Stimulated activated naive CD8-positive, alpha-beta T cell treated with anti-CD3 and anti-CD28 coated beads, Interleukin-15, amount 100 ng/mL, for 72 hours (primary cell): ENCODE data around the gene FCRLA.
"Not testable (repeated sequence)": the region's sequence is repeated elsewhere in the genome, so short reads cannot be mapped to it uniquely, and the experiment has no call there.

ENCODE experiments used
- ATAC-seq: fragments of 150-1000 bp; cut with Tn5 transposase; 2 replicates; pipeline ENCODE4 v1.10.0; 2021; ENCODE audit warnings: mild to moderate bottlenecking, moderate library complexity
- DNase-seq, 2 donors: peaks; one replicate each; pipeline ENCODE4 v3.0.0; 2021 to 2022
- H3K27ac Mint-ChIP-seq, 2 donors: one replicate each; pipeline ENCODE4 v1.8.0; 2022; ENCODE audit warnings: mild to moderate bottlenecking in 2 of 2, mixed read lengths in 2 of 2, moderate library complexity in 2 of 2
- H3K27me3 Mint-ChIP-seq: one replicate; pipeline ENCODE4 v1.8.0; 2022; ENCODE audit warnings: mixed read lengths
- H3K4me1 Mint-ChIP-seq: one replicate; pipeline ENCODE4 v1.8.0; 2022; ENCODE audit warnings: mild to moderate bottlenecking, mixed read lengths
- H3K4me3 Mint-ChIP-seq, 2 donors: one replicate each; pipeline ENCODE4 v1.8.0; 2022; ENCODE audit warnings: mild to moderate bottlenecking in 2 of 2, mixed read lengths in 2 of 2, moderate library complexity in 1 of 2
- H3K9me3 Mint-ChIP-seq, 2 donors: one replicate each; pipeline ENCODE4 v1.8.0; 2022; ENCODE audit warnings: mixed read lengths in 2 of 2

Gene FCRLA

GRCh38 chr1:161706482-161707347 is at the start of gene FCRLA:
Gene FCRLA, plus strand, starts transcription at chr1:161707229. Its CDS starts 36 bp downstream, at chr1:161707265.
- ATAC-seq (peak; percentile 68), DNase-seq (no peak)
- H3K27me3 Mint-ChIP-seq: peaks cover 18% of the 10 kb centered on the region
- H3K4me3 Mint-ChIP-seq: no peak within 1 kb of the TSS
- no peak within 1 kb of the TSS for H3K27ac Mint-ChIP-seq
- no peaks in the 10 kb centered on the region for H3K4me1 Mint-ChIP-seq
- no peaks in the 10 kb centered on the region for H3K9me3 Mint-ChIP-seq

DNA sequence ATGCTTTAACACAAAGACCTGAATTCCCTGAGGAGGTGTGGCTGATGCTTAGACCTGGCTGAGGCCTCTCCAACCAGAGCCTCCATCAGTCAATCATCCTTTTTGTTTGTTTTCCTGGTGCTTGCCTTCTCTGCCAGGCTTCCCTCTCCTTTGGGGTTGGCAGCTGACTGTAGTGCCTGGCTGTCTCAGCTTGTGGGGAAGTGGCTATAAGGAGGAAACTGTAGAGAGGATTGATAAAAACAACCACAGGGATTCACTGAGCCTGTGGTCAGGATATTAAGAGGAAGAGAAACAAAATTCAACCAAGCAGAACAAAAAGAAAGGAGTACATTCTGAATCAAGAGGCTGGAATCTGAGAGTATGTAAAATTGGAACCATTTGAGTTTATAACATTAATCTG is 48.5 kb upstream of the FCRLA start:
- not testable (repeated sequence) for H3K4me3 Mint-ChIP-seq, H3K27ac Mint-ChIP-seq, H3K9me3 Mint-ChIP-seq, ATAC-seq, H3K4me1 Mint-ChIP-seq, H3K27me3 Mint-ChIP-seq, DNase-seq

GRCh38 chr1:161661660-161662311 is 45.2 kb upstream of the FCRLA start:
- H3K4me1 Mint-ChIP-seq, H3K27ac Mint-ChIP-seq, H3K4me3 Mint-ChIP-seq, DNase-seq, H3K27me3 Mint-ChIP-seq, H3K9me3 Mint-ChIP-seq: not testable (repeated sequence)
- peak; percentile 67 for ATAC-seq

GRCh38 chr1:161662684-161663339 is 44.2 kb upstream of the FCRLA start, which contains the start of gene FCGR2B:
Gene FCGR2B, plus strand, starts transcription at chr1:161663143. Its CDS starts 99 bp downstream, at chr1:161663242.
- H3K4me3 Mint-ChIP-seq, H3K4me1 Mint-ChIP-seq, ATAC-seq, DNase-seq, H3K27ac Mint-ChIP-seq, H3K9me3 Mint-ChIP-seq, H3K27me3 Mint-ChIP-seq: not testable (repeated sequence)

DNA sequence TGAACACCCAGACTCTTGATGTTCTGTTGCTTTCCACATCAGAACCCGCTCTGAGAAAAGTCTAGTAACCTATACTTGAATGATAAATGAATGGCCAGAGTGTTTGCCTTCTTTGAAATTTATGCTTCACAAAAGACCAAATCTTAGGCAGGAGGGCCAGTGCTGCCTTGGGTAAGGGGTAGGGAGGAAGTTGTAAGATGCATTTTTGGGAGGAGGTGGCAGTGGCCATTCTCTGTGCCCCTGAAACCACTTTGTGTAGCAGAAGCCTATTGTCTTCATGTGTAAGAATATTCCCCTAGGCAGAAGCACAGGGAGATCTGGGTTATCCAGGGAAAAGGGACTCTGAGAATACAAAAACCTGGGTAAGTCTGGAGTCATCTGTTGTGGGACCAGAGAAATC is 43.5 kb upstream of the FCRLA start:
- H3K4me1 Mint-ChIP-seq, H3K27ac Mint-ChIP-seq, H3K4me3 Mint-ChIP-seq, ATAC-seq, DNase-seq, H3K9me3 Mint-ChIP-seq, H3K27me3 Mint-ChIP-seq: not testable (repeated sequence)

- H3K27ac Mint-ChIP-seq, ATAC-seq, H3K27me3 Mint-ChIP-seq, H3K4me1 Mint-ChIP-seq, H3K9me3 Mint-ChIP-seq, H3K4me3 Mint-ChIP-seq, DNase-seq: not testable (repeated sequence)
Measured at GRCh38 chr1:161664689-161665088, 42.3 kb upstream of the FCRLA start.

- Mint-ChIP-seq H3K4me3 (peak overlapping the region in 1 of 2 donors; percentile 6), H3K4me1 (peaks cover 19% of the 10 kb centered on the region), H3K27ac (peak overlapping the region in 1 of 2 donors; percentile 12)
- DNase-seq, H3K9me3 Mint-ChIP-seq, H3K27me3 Mint-ChIP-seq: not testable (repeated sequence)
- ATAC-seq: peak; percentile 77
Measured at GRCh38 chr1:161671045-161672020, 35.7 kb upstream of the FCRLA start.

- not testable (repeated sequence) for H3K4me3 Mint-ChIP-seq, H3K9me3 Mint-ChIP-seq, H3K27ac Mint-ChIP-seq, DNase-seq, H3K27me3 Mint-ChIP-seq, ATAC-seq
- peaks cover 19% of the 10 kb centered on the region for H3K4me1 Mint-ChIP-seq
Measured at GRCh38 chr1:161673437-161673836, 33.6 kb upstream of the FCRLA start.

DNA sequence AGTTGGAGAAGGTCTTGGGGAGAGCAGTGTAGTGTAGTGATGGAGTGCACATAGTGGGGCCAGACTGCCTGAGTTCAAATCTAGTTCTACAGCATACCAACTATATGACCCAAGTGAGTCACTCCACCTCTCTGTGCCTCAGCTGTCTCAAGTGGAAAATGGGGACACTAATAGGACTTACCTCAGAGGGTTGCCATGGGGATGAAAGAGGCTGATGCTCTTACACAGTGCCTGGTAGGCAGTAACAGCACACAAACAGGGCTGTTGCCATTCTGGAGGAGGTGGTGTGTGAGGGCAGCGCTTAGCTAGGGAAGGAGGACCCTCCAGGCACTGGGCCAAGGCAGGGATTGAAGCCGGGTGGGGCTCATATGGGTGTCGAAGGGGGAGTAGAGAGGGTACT is 32.6 kb upstream of the FCRLA start:
- H3K27ac Mint-ChIP-seq, ATAC-seq, H3K4me3 Mint-ChIP-seq, H3K9me3 Mint-ChIP-seq, DNase-seq, H3K27me3 Mint-ChIP-seq: not testable (repeated sequence)
- H3K4me1 Mint-ChIP-seq: peaks cover 19% of the 10 kb centered on the region

- H3K27ac Mint-ChIP-seq: peak overlapping the region in 1 of 2 donors; percentile 27
- not testable (repeated sequence) for H3K27me3 Mint-ChIP-seq
Measured at GRCh38 chr1:161674908-161675307, 32.1 kb upstream of the FCRLA start.

DNA sequence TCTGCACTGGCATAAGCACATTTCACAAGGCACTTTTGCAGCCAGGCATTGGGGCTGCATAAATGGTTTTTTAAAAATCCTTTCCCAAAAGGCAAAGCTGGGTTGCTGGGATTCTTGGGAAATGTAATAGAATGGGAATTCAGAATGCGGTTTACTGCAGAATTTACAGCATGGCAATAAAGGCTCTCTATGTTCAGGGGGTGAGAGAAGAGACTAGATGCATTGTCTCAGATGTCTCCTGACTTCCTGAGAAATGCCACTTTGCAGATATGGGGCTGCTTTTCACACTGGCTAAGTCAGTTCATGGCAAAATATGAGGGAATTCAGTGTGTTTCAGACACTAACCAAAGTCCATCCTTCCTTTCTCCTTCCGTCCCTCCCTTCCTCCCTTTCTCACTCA is 30.6 kb upstream of the FCRLA start:
- ATAC-seq (no peak), DNase-seq (no peak)
- peaks cover 14% of the 10 kb centered on the region for H3K4me1 Mint-ChIP-seq
- H3K9me3 Mint-ChIP-seq: no peaks in the 10 kb centered on the region
- H3K27ac Mint-ChIP-seq: no peak overlapping the region
- no peak overlapping the region for H3K4me3 Mint-ChIP-seq
- peaks cover 8% of the 10 kb centered on the region for H3K27me3 Mint-ChIP-seq

More at GRCh38 chr1:161674908-161675307, 32.1 kb upstream of the FCRLA start:
- ATAC-seq, DNase-seq, H3K4me3 Mint-ChIP-seq, H3K9me3 Mint-ChIP-seq: not testable (repeated sequence)
- peaks cover 19% of the 10 kb centered on the region for H3K4me1 Mint-ChIP-seq

GRCh38 chr1:161676958-161677689 is 29.9 kb upstream of the FCRLA start:
- DNase-seq (no peak), ATAC-seq (no peak)
- no peak overlapping the region for H3K4me3 Mint-ChIP-seq
- H3K4me1 Mint-ChIP-seq: peaks cover 11% of the 10 kb centered on the region
- H3K27ac Mint-ChIP-seq: no peak overlapping the region
- H3K9me3 Mint-ChIP-seq: no peaks in the 10 kb centered on the region
- peaks cover 8% of the 10 kb centered on the region for H3K27me3 Mint-ChIP-seq

GRCh38 chr1:161678500-161678899 is 28.5 kb upstream of the FCRLA start:
- H3K4me3 Mint-ChIP-seq: no peak overlapping the region
- no peaks in the 10 kb centered on the region for H3K9me3 Mint-ChIP-seq
- no peak overlapping the region for H3K27ac Mint-ChIP-seq
- ATAC-seq (no peak), DNase-seq (no peak)
- H3K4me1 Mint-ChIP-seq: peaks cover 11% of the 10 kb centered on the region
- peaks cover 11% of the 10 kb centered on the region for H3K27me3 Mint-ChIP-seq

GRCh38 chr1:161681879-161682278 is 25.1 kb upstream of the FCRLA start:
- H3K4me3 Mint-ChIP-seq: no peak overlapping the region
- no peaks in the 10 kb centered on the region for H3K4me1 Mint-ChIP-seq
- H3K9me3 Mint-ChIP-seq: no peaks in the 10 kb centered on the region
- DNase-seq (no peak), ATAC-seq (no peak)
- peaks cover 24% of the 10 kb centered on the region for H3K27me3 Mint-ChIP-seq
- H3K27ac Mint-ChIP-seq: no peak overlapping the region
